HepG2 (cell line): ENCODE data around the gene SLC13A3. TPM values are rescaled to one million over a fixed set of nuclear protein-coding genes. Genes with fewer than 3 reads are reported as not detected.
A peak's percentile ranks its signal among the peaks of the same experiment; 100 is the strongest.

Source experiments
- ATF4 ChIP-seq, 2 experiments: fragments of 450-650 bp in 1 of 2; sonication (generic) in 1 of 2; formaldehyde crosslinking; IDR thresholded peaks; 2 replicates each; pipeline versions ENCODE4 v1.5.0 to v1.8.0; 2020 to 2022; ENCODE audit warnings: mild to moderate bottlenecking in 1 of 2, missing genetic modification reagents in 1 of 2
- CBX1 ChIP-seq: IDR thresholded peaks from one replicate; pipeline ENCODE4 v1.6.1; 2016; ENCODE audit warnings: antibody characterized with exemption, low read depth
- CTCF ChIP-seq: sonication (generic); formaldehyde crosslinking; IDR thresholded peaks from 2 replicates; pipeline ENCODE4 v1.5.0; 2020; ENCODE audit warnings: mild to moderate bottlenecking, missing genetic modification reagents, moderate library complexity
- ELF3 ChIP-seq: IDR thresholded peaks from 2 replicates; pipeline ENCODE4 v1.6.1; 2016; ENCODE audit warnings: missing genetic modification reagents, missing compliant biosample characterization
- FOXA3 ChIP-seq: IDR thresholded peaks from 2 replicates; pipeline ENCODE4 v1.6.1; 2016; ENCODE audit warnings: missing genetic modification reagents, missing compliant biosample characterization
- JDP2 ChIP-seq: sonication (generic); formaldehyde crosslinking; IDR thresholded peaks from 2 replicates; pipeline ENCODE4 v1.8.1; 2022; ENCODE audit warnings: missing genetic modification reagents, borderline replicate concordance
- KDM3A ChIP-seq: IDR thresholded peaks from 2 replicates; pipeline ENCODE4 v1.6.1; 2018; ENCODE audit warnings: low read depth, missing compliant biosample characterization
- MYPOP ChIP-seq: sonication (generic); formaldehyde crosslinking; IDR thresholded peaks from 2 replicates; pipeline ENCODE4 v1.8.1; 2023; ENCODE audit warnings: mild to moderate bottlenecking, moderate library complexity, missing genetic modification reagents
- TBX3 ChIP-seq: fragments of 450-650 bp; IDR thresholded peaks from 2 replicates; pipeline ENCODE4 v1.6.1; 2017; ENCODE audit warnings: antibody characterized with exemption, mild to moderate bottlenecking, inconsistent platforms, borderline replicate concordance
- TCF7L2 ChIP-seq: IDR thresholded peaks from 2 replicates; pipeline ENCODE4 v1.6.1; 2011; ENCODE audit warnings: mild to moderate bottlenecking, low read depth, low read length, moderate library complexity
- ZBTB39 ChIP-seq: sonication (generic); formaldehyde crosslinking; IDR thresholded peaks from 2 replicates; pipeline ENCODE4 v1.5.0; 2020; ENCODE audit warnings: missing genetic modification reagents
- ZBTB44 ChIP-seq: sonication (generic); formaldehyde crosslinking; IDR thresholded peaks from 2 replicates; pipeline ENCODE4 v1.4.0; 2020; ENCODE audit warnings: missing genetic modification reagents
- ZFP36 ChIP-seq: fragments of 150-350 bp; IDR thresholded peaks from 2 replicates; pipeline ENCODE4 v1.6.1; 2018; ENCODE audit warnings: borderline replicate concordance, low read length, low read depth; ENCODE audit not compliant: partially characterized antibody
- ZMYM4 ChIP-seq: sonication (generic); formaldehyde crosslinking; IDR thresholded peaks from 2 replicates; pipeline ENCODE4 v1.8.1; 2023; ENCODE audit warnings: mild to moderate bottlenecking, missing genetic modification reagents
- ZNF280D ChIP-seq: sonication (generic); formaldehyde crosslinking; IDR thresholded peaks from 2 replicates; pipeline ENCODE4 v1.5.1; 2020; ENCODE audit warnings: mild to moderate bottlenecking, missing genetic modification reagents
- ZNF501 ChIP-seq: sonication (generic); formaldehyde crosslinking; IDR thresholded peaks from 2 replicates; pipeline ENCODE4 v1.5.1; 2020; ENCODE audit warnings: mild to moderate bottlenecking, moderate library complexity, missing genetic modification reagents
- ZNF879 ChIP-seq: sonication (generic); formaldehyde crosslinking; IDR thresholded peaks from 2 replicates; pipeline ENCODE4 v1.8.1; 2023; ENCODE audit warnings: missing genetic modification reagents
- polyA plus RNA-seq, 8 experiments: library from polyadenylated mRNA; depleted of rRNA in 3 of 8; stranded (reverse) in 7 of 8; unstranded in 1 of 8; fragments of >200 nt; fragmentation: Illumina TruSeq in 4 of 8; extraction: Trizol in 4 of 8; gene quantifications; 2 replicates each; pipeline versions ENCODE4 v1.2.1 to v1.2.3, GENCODE V29; 2011 to 2016; ENCODE audit warnings: low read depth in 4 of 8, missing spikeins in 1 of 8, mixed read lengths in 1 of 8; ENCODE audit not compliant: insufficient read depth in 1 of 8
- total RNA-seq, 5 experiments: library from RNA; depleted of rRNA; stranded (reverse); fragments of >200 nt; fragmentation: Illumina TruSeq; extraction: Trizol; gene quantifications; 2 replicates each; pipeline ENCODE4 v1.2.3, GENCODE V29; 2016; ENCODE audit warnings: low read depth in 1 of 5

The SLC13A3 gene
- total and polyA plus RNA-seq, 2 of the 13 experiments (the other 11 are each of a cell fraction or from before 2014, with no cell fraction given), result 66.5 to 76.0 TPM

- TF ChIP-seq FOXA3, result peak; percentile 39; the same call in 1 of the 2 replicates
- peak; percentile 81 for TF ChIP-seq ELF3 (CRISPR knock-in tag)
- 0 out of 2 replicates have a peak, but pooled peaks have one; percentile 65 for TF ChIP-seq MYPOP (CRISPR knock-in tag)
- peak; percentile 87 for TF ChIP-seq CBX1
- TF ChIP-seq CTCF (CRISPR knock-in tag), result peak; percentile 5; the same call in 1 of the 2 replicates
- peak; percentile 73; the same call in 1 of the 2 replicates for TF ChIP-seq ZMYM4 (CRISPR knock-in tag)
- 0 out of 2 replicates have a peak, but pooled peaks have one; percentile 23 for TF ChIP-seq ZBTB44 (CRISPR knock-in tag)
- TF ChIP-seq KDM3A (CRISPR knock-in tag), result peak; percentile 83
- TF ChIP-seq TCF7L2, result no peak
- no peak for TF ChIP-seq ZFP36
- TF ChIP-seq ZNF501 (CRISPR knock-in tag), result peak; percentile 100
- TF ChIP-seq TBX3, result no peak
- peak in 1 of 2 experiments; percentile 41; a peak in 1 of 4 replicates for TF ChIP-seq ATF4 (CRISPR knock-in tag; IDR thresholded peaks at IDR 0.05)
- no peak for TF ChIP-seq JDP2 (CRISPR knock-in tag)
- TF ChIP-seq ZNF280D (CRISPR knock-in tag), result no peak
- no peak; the same call in 1 of the 2 replicates for TF ChIP-seq ZBTB39
- no peak for TF ChIP-seq ZNF879
These were observed 38.0 kb upstream of the SLC13A3 start, which contains the start of gene TP53RK (continued) for GRCh38 chr20:46689082-46689753.
